HepG2 (cell line): ENCODE measurements around the gene ACAP2. TPM values are rescaled to one million over a fixed set of nuclear protein-coding genes. Genes with fewer than 3 reads are reported as not detected.
A peak's percentile ranks its signal among the peaks of the same experiment; 100 is the strongest.

ENCODE experiments used
- ATAC-seq: fragments of 200-7000 bp; cut with Tn5 transposase; 3 replicates; pipeline ENCODE4 v1.9.1; 2020; ENCODE audit warnings: mild to moderate bottlenecking, moderate library complexity
- BruUV-seq: library from RNA; stranded (reverse); fragments of 400-500 nt; replicated peaks from 2 replicates; lab custom pipeline; 2021; lab: Mats Ljungman, UMichigan
- CTCF ChIA-PET: fragments of 300-600 bp; formaldehyde crosslinking; extraction: SDS; loops from one replicate; lab custom pipeline; 2021; ENCODE audit warnings: low total read pairs, inconsistent platforms, low intra/inter-chr PET ratio; lab: Yijun Ruan, JAX
- POLR2A ChIA-PET: fragments of 350-600 bp; sonication (Branson Sonifier 250); formaldehyde crosslinking; loops from one replicate; lab custom pipeline; 2020; ENCODE audit warnings: antibody characterized with exemption, inconsistent platforms; lab: Yijun Ruan, JAX
- DNase-seq: peaks from one replicate; pipeline ENCODE4 v3.0.0-alpha.2; 2015; ENCODE audit warnings: low spot score
- FAIRE-seq: peaks from 3 replicates; lab custom pipeline; 2011; peaks lifted over from hg19 to GRCh38; lab: Jason Lieb, UNC
- H2AFZ ChIP-seq: one replicate; pipeline ENCODE4 v1.6.1; 2011; ENCODE audit warnings: low read length, inconsistent platforms
- H3K27ac ChIP-seq: fragments of 300-600 bp; 3 replicates; pipeline ENCODE4 v1.8.0; 2011; ENCODE audit warnings: mixed run types, mild to moderate bottlenecking, mixed read lengths, low read length, inconsistent platforms; ENCODE audit not compliant: insufficient read depth; ENCODE audit errors: extremely low read length
- H3K27me3 ChIP-seq, 2 experiments: fragments of 200-600 bp in 1 of 2; 2 replicates in 1 of 2; 3 replicates in 1 of 2; pipeline versions ENCODE4 v1.6.0 to v1.8.0; 2011; ENCODE audit warnings: low read length in 2 of 2, mild to moderate bottlenecking in 2 of 2, moderate library complexity in 2 of 2, inconsistent platforms in 1 of 2; ENCODE audit not compliant: insufficient read depth in 2 of 2, control insufficient read depth in 1 of 2
- H3K36me3 ChIP-seq, 2 experiments: fragments of 200-600 bp in 1 of 2; replicated peaks in 1 of 2; 2 replicates in 1 of 2; 3 replicates in 1 of 2; pipeline versions ENCODE4 v1.5.1 to v1.8.0; 2011; ENCODE audit warnings: low read length in 2 of 2, inconsistent platforms in 1 of 2; ENCODE audit not compliant: insufficient read depth in 2 of 2, control insufficient read depth in 1 of 2
- H3K4me1 ChIP-seq: 2 replicates; pipeline ENCODE4 v1.5.1; 2012; ENCODE audit warnings: low read length, inconsistent platforms; ENCODE audit not compliant: insufficient read depth
- H3K4me2 ChIP-seq: 2 replicates; pipeline ENCODE4 v1.6.0; 2011; ENCODE audit warnings: low read depth, low read length, inconsistent platforms
- H3K4me3 ChIP-seq, 3 experiments: fragments of 200-600 bp in 1 of 3; sonication (generic), shearing (Covaris generic) in 1 of 3; replicated peaks in 1 of 3; 2 replicates each; pipeline ENCODE4 v1.5.1; 2011 to 2016; ENCODE audit warnings: low read length in 3 of 3, inconsistent platforms in 2 of 3, low read depth in 2 of 3, mild to moderate bottlenecking in 2 of 3, control low read depth in 1 of 3, mixed read lengths in 1 of 3; ENCODE audit not compliant: insufficient read depth in 1 of 3
- H3K79me2 ChIP-seq: one replicate; pipeline ENCODE4 v1.6.1; 2011; ENCODE audit warnings: low read length, inconsistent platforms; ENCODE audit not compliant: insufficient read depth
- H3K9ac ChIP-seq: 2 replicates; pipeline ENCODE4 v1.6.0; 2011; ENCODE audit warnings: mild to moderate bottlenecking, low read depth, low read length, inconsistent platforms; ENCODE audit not compliant: insufficient read depth
- H3K9me3 ChIP-seq: 2 replicates; pipeline ENCODE4 v1.5.1; 2012; ENCODE audit warnings: mild to moderate bottlenecking, low read length
- H4K20me1 ChIP-seq: 2 replicates; pipeline ENCODE4 v1.6.0; 2011; ENCODE audit warnings: inconsistent platforms, mild to moderate bottlenecking, low read length, moderate library complexity; ENCODE audit not compliant: insufficient read depth
- ATF2 ChIP-seq: sonication (generic); formaldehyde crosslinking; IDR thresholded peaks from 2 replicates; pipeline ENCODE4 v1.4.0; 2020; ENCODE audit warnings: missing genetic modification reagents
- ETV5 ChIP-seq: IDR thresholded peaks from 2 replicates; pipeline ENCODE4 v1.6.1; 2018; ENCODE audit warnings: missing biosample characterization, missing genetic modification reagents, inconsistent platforms, borderline replicate concordance
- IKZF4 ChIP-seq: sonication (generic); formaldehyde crosslinking; IDR thresholded peaks from 2 replicates; pipeline ENCODE4 v1.5.1; 2020; ENCODE audit warnings: borderline replicate concordance, mild to moderate bottlenecking, low read depth, missing genetic modification reagents; ENCODE audit errors: not compliant biosample characterization
- MEIS1 ChIP-seq: sonication (generic); formaldehyde crosslinking; IDR thresholded peaks from 2 replicates; pipeline ENCODE4 v1.9.0; 2021; ENCODE audit warnings: mild to moderate bottlenecking, missing genetic modification reagents, moderate library complexity, borderline replicate concordance
- NCOA2 ChIP-seq: sonication (generic); formaldehyde crosslinking; IDR thresholded peaks from 2 replicates; pipeline ENCODE4 v1.8.0; 2022; ENCODE audit warnings: inconsistent platforms
- NFE2L2 ChIP-seq: fragments of 150-350 bp; IDR thresholded peaks from 2 replicates; pipeline ENCODE4 v1.6.1; 2014; ENCODE audit warnings: low read length
- NFRKB ChIP-seq: fragments of 450-650 bp; IDR thresholded peaks from 2 replicates; pipeline ENCODE4 v1.6.1; 2017
- SMARCC2 ChIP-seq: fragments of 450-650 bp; IDR thresholded peaks from 2 replicates; pipeline ENCODE4 v1.6.1; 2017; ENCODE audit warnings: antibody characterized with exemption, mild to moderate bottlenecking
- SNRNP70 ChIP-seq: fragments of 200-400 bp; formaldehyde crosslinking; IDR thresholded peaks from 2 replicates; pipeline ENCODE4 v1.6.1; 2017; ENCODE audit warnings: mild to moderate bottlenecking, low read depth, low read length, moderate library complexity
- XRCC5 ChIP-seq: fragments of 200-400 bp; formaldehyde crosslinking; optimal IDR thresholded peaks from 2 replicates; pipeline ENCODE3; 2017; ENCODE audit warnings: mild to moderate bottlenecking, low read length
- YEATS2 ChIP-seq: sonication (generic); formaldehyde crosslinking; IDR thresholded peaks from 2 replicates; pipeline ENCODE4 v1.4.0; 2020; ENCODE audit warnings: missing genetic modification reagents, borderline replicate concordance
- ZBTB2 ChIP-seq: sonication (generic); formaldehyde crosslinking; IDR thresholded peaks from 2 replicates; pipeline ENCODE4 v1.8.0; 2022; ENCODE audit warnings: low read depth, missing genetic modification reagents
- ZNF335 ChIP-seq: sonication (generic); formaldehyde crosslinking; IDR thresholded peaks from 2 replicates; pipeline ENCODE4 v1.4.0; 2020; ENCODE audit warnings: missing genetic modification reagents
- ZNF678 ChIP-seq: sonication (generic); formaldehyde crosslinking; IDR thresholded peaks from 2 replicates; pipeline ENCODE4 v1.4.0; 2020; ENCODE audit warnings: mild to moderate bottlenecking, missing genetic modification reagents
- ZNF761 ChIP-seq: sonication (generic); formaldehyde crosslinking; conservative IDR thresholded peaks from 2 replicates; pipeline ENCODE4 v1.4.0; 2020; ENCODE audit warnings: mild to moderate bottlenecking, missing genetic modification reagents
- ZNF792 ChIP-seq: IDR thresholded peaks from 2 replicates; pipeline ENCODE4 v1.6.1; 2016
- ZSCAN31 ChIP-seq: sonication (generic); formaldehyde crosslinking; IDR thresholded peaks from 2 replicates; pipeline ENCODE4 v1.5.0; 2020; ENCODE audit warnings: low read depth, mild to moderate bottlenecking, missing genetic modification reagents
- WGBS: methylation state at CpG from one replicate; pipeline ENCODE4 v1.1.6; 2017; ENCODE audit warnings: low lambda C conversion rate; 5-methylcytosine and 5-hydroxymethylcytosine counted together
- in situ Hi-C: cut with HindIII; loops from 2 replicates; pipeline ENCODE4 v1.10.0; 2017; ENCODE audit warnings: low pct_unique_long_range_greater_than_20kb; ENCODE audit not compliant: extremely low pct_ligation_motif_present
- intact Hi-C: fragments of 100-400 bp; cut with micrococcal nuclease; formaldehyde crosslinking; loops from one replicate; pipeline ENCODE4 v1.10.0; 2022; ENCODE audit not compliant: unreplicated experiment
- polyA plus RNA-seq, 8 experiments: library from polyadenylated mRNA; depleted of rRNA in 3 of 8; stranded (reverse) in 7 of 8; unstranded in 1 of 8; fragments of >200 nt; fragmentation: Illumina TruSeq in 4 of 8; extraction: Trizol in 4 of 8; gene quantifications; 2 replicates each; pipeline versions ENCODE4 v1.2.1 to v1.2.3, GENCODE V29; 2011 to 2016; ENCODE audit warnings: low read depth in 4 of 8, missing spikeins in 1 of 8, mixed read lengths in 1 of 8; ENCODE audit not compliant: insufficient read depth in 1 of 8
- total RNA-seq, 5 experiments: library from RNA; depleted of rRNA; stranded (reverse); fragments of >200 nt; fragmentation: Illumina TruSeq; extraction: Trizol; gene quantifications; 2 replicates each; pipeline ENCODE4 v1.2.3, GENCODE V29; 2016; ENCODE audit warnings: low read depth in 1 of 5
- TF ChIP-seq, protein P1 (sequence below): sonication (generic); formaldehyde crosslinking; IDR thresholded peaks from 2 replicates; pipeline ENCODE4 v1.5.0; 2020; ENCODE audit warnings: mild to moderate bottlenecking, missing genetic modification reagents

ACAP2 gene
- total and polyA plus RNA-seq, 2 of the 13 experiments (the other 11 are each of a cell fraction or from before 2014, with no cell fraction given): 7.3 to 23.9 TPM

GRCh38 chr3:195441992-195442572 is 738 bp downstream of the ACAP2 start (continued):
- TF ChIP-seq ZNF335 (CRISPR knock-in tag) (peak; percentile 32; the same call in 1 of the 2 replicates), ZNF678 (CRISPR knock-in tag) (no peak), MEIS1 (CRISPR knock-in tag) (peak; percentile 9; the same call in 1 of the 2 replicates), XRCC5 (peak; percentile 52), NFE2L2 (no peak), SNRNP70 (no peak), ZSCAN31 (CRISPR knock-in tag) (no peak), ZNF792 (peak; percentile 55; the same call in 1 of the 2 replicates), ZNF761 (no peak), NFRKB (no peak), NCOA2 (CRISPR knock-in tag) (no peak), IKZF4 (CRISPR knock-in tag) (no peak), ZBTB2 (CRISPR knock-in tag) (0 out of 2 replicates have a peak, but pooled peaks have one; percentile 3)

DNA sequence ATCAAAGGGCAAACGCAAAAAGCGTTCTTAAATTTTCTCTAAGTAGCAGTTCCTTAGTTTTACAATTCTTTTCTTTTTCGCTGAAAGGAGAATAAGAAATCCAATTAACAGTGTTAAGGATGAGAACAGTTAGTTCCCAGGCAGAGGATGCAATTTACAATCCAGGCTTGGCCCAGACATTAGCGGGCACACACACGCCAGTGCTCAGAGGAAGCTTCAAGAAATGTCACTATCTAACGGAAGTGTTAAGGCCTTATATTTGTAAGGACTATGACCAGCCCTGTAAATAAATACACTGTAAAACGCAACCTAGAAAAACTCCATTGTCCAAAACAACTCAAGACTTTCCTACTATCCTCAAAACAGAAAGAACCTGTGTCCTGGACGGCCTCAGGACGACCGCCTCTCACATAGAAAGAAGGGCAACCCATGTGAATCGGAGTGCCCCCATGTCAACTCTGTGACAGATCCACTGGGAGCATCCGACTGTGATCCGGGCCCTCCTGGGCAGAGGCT is 1.3 kb downstream of the ACAP2 start:
- BruUV-seq: no TSS peak
- peaks cover 40% of the 10 kb centered on the region for H3K4me1 ChIP-seq
- H3K27ac ChIP-seq: peak overlapping the region; percentile 89
- peak overlapping the region; percentile 87 for H3K4me2 ChIP-seq
- FAIRE-seq (peak; percentile 44), ATAC-seq (peak; percentile 57), DNase-seq (peak; percentile 35)
- POLR2A ChIA-PET: no interaction called here
- no peaks in the 10 kb centered on the region for H4K20me1 ChIP-seq
- peak overlapping the region; percentile 91 for H3K9ac ChIP-seq
- H3K27me3 ChIP-seq: no peaks in the 10 kb centered on the region
- CTCF ChIA-PET: no interaction called here
- in situ Hi-C loops (no loop called here), intact Hi-C loops (loop anchor here (10.0 kb wide), 1 partner anchor 83 kb away; no protein-coding TSS in a partner anchor)
- H2AFZ ChIP-seq: peak overlapping the region; percentile 49
- H3K9me3 ChIP-seq: no peaks in the 10 kb centered on the region
- peak overlapping the region; percentile 72 to 91 (median 79) for H3K4me3 ChIP-seq
- H3K36me3 ChIP-seq: no peaks in the 10 kb centered on the region
- WGBS: 4% methylated on average over 10 of the region's 13 CpGs
- peaks cover 47% of the 10 kb centered on the region for H3K79me2 ChIP-seq
- TF ChIP-seq ETV5 (CRISPR knock-in tag) (no peak), ZNF335 (CRISPR knock-in tag) (no peak), ZSCAN31 (CRISPR knock-in tag) (no peak), ATF2 (CRISPR knock-in tag) (no peak), SMARCC2 (no peak), YEATS2 (CRISPR knock-in tag) (no peak)
- TF ChIP-seq, protein P1, sequence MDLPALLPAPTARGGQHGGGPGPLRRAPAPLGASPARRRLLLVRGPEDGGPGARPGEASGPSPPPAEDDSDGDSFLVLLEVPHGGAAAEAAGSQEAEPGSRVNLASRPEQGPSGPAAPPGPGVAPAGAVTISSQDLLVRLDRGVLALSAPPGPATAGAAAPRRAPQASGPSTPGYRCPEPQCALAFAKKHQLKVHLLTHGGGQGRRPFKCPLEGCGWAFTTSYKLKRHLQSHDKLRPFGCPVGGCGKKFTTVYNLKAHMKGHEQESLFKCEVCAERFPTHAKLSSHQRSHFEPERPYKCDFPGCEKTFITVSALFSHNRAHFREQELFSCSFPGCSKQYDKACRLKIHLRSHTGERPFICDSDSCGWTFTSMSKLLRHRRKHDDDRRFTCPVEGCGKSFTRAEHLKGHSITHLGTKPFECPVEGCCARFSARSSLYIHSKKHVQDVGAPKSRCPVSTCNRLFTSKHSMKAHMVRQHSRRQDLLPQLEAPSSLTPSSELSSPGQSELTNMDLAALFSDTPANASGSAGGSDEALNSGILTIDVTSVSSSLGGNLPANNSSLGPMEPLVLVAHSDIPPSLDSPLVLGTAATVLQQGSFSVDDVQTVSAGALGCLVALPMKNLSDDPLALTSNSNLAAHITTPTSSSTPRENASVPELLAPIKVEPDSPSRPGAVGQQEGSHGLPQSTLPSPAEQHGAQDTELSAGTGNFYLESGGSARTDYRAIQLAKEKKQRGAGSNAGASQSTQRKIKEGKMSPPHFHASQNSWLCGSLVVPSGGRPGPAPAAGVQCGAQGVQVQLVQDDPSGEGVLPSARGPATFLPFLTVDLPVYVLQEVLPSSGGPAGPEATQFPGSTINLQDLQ (CRISPR knock-in tag): no peak
